Natural killer cell treated with Interleukin-12 subunit alpha and Interleukin-12 subunit beta and Interleukin-15 and Interleukin-18, amount 100 ng/mL, for 72 hours (primary cell): ENCODE results near the gene VWA3B. TPM values are rescaled to one million over a fixed set of nuclear protein-coding genes. Genes with fewer than 3 reads are reported as not detected.
"Not testable (repeated sequence)": the region's sequence is repeated elsewhere in the genome, so short reads cannot be mapped to it uniquely, and the experiment has no call there.

Source experiments
- ATAC-seq, 2 donors: fragments of 150-1000 bp; cut with Tn5 transposase in 1 of 2; sonication (Bioruptor Pico), chemical (Tn5 transposase) in 1 of 2; 2 replicates each; pipeline ENCODE4 v1.10.0; 2021
- DNase-seq: peaks from one replicate; pipeline ENCODE4 v3.0.0; 2022; ENCODE audit warnings: low spot score
- H3K27ac Mint-ChIP-seq, 2 donors: 1 replicate in 1 of 2; 2 replicates in 1 of 2; pipeline ENCODE4 v1.8.0; 2022; ENCODE audit warnings: mixed read lengths in 2 of 2, mild to moderate bottlenecking in 1 of 2, moderate library complexity in 1 of 2
- H3K27me3 Mint-ChIP-seq, 2 donors: 1 replicate in 1 of 2; 2 replicates in 1 of 2; pipeline ENCODE4 v1.8.0; 2022; ENCODE audit warnings: mixed read lengths in 2 of 2
- H3K36me3 Mint-ChIP-seq: one replicate; pipeline ENCODE4 v1.8.0; 2022; ENCODE audit warnings: mixed read lengths
- H3K4me1 Mint-ChIP-seq, 2 donors: 1 replicate in 1 of 2; 2 replicates in 1 of 2; pipeline ENCODE4 v1.8.0; 2022; ENCODE audit warnings: low read depth in 2 of 2, mixed read lengths in 2 of 2, mild to moderate bottlenecking in 1 of 2
- H3K4me3 Mint-ChIP-seq: one replicate; pipeline ENCODE4 v1.8.0; 2022; ENCODE audit warnings: mixed read lengths
- H3K9me3 Mint-ChIP-seq: 2 replicates; pipeline ENCODE4 v1.8.0; 2022; ENCODE audit warnings: mixed read lengths
- total RNA-seq, 2 donors: library from RNA; stranded (reverse); gene quantifications; one replicate each; pipeline ENCODE4 v1.2.3, GENCODE V29; 2022

VWA3B gene
- total RNA-seq, 2 donors from 2014 or later = not detected

DNA sequence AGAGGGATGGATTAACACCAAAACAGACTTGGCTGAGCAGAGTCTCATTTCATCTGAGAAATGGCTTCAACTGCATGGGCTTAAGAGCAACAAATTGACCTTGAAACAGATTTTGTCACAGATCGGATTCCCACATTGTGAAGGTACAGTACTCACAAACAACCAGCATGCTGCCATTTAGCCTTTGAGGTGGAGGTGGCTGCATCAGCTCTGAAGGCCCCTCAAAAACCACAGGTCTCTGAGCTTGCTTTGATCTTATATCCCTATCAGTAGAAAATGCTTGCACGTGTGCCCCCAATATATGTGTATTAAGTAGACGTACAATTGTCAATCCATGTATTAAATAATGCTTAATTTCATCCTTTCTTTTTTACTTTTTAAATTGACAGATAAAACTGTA lies 6.2 kb downstream of the VWA3B start:
- DNase-seq (no peak), ATAC-seq (no peak)
- Mint-ChIP-seq H3K27me3 (peaks cover 20 to 33% of the 10 kb centered on the region in 2 donors), H3K36me3 (peaks cover 13% of the 10 kb centered on the region), H3K4me1 (peaks cover 0 to 4% of the 10 kb centered on the region in 2 donors), H3K4me3 (no peak overlapping the region), H3K27ac (no peak overlapping the region), H3K9me3 (peaks cover 3% of the 10 kb centered on the region)

DNA sequence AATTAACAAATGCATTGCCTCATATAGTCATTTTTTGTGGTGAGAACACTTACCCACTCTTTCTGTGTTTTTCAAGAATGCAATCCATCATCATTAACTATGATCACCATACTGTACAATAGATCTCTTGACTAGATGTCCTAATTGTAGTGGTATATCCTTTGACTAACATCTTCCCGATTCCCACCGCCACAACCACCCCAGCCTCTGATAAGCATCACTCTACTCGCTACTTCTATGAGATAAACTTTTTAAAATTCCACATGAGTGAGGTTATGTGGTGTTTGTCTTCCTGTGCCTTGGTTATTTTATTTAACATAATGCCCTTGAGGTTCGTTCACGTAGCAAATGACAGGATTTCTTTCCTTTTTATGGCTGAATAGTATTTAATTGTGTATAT lies 6.6 kb downstream of the VWA3B start:
- H3K4me1 Mint-ChIP-seq = no peaks in the 10 kb centered on the region
- H3K4me3 Mint-ChIP-seq = no peak overlapping the region

DNA sequence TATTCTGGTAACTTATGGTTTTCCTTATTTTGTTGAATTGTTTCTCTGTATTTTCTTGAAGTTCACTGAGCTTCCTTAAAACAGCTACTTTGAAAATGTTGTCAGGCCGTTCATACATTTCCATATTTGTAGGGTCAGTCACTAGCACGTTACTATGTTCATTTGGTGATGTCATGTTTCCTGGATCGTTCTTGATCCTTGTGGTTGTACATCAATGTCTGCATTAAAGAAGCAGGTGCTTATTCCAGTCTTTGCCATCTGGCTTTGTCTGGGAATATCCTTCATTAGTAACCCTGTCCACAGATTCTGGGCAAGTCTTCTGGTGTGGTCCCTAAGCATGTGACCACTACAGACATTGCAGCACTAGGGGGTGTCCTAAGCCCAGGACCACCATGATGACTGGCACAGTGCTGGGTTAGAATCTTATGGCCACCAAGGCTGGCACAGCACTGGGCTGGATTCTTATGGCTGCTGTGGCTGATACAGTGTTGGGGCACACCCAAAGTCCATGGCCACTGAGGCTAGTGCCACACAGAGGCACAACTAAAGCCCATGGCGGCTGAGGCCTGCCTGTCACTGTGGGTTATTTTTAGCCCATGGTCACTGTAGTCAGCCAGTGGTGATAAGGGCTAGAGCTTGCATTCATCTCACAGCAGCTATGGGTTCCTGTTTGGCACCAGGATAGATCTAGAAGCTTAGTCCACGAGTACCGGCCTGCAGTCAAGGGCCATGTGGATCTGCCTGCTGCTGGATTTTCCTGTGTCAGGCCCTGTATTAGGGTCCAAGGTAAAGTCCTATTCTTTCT lies 13.2 kb downstream of the VWA3B start:
- Mint-ChIP-seq H3K4me1 (no peaks in the 10 kb centered on the region), H3K36me3 (peaks cover 26% of the 10 kb centered on the region), H3K4me3 (no peak overlapping the region), H3K27me3 (peaks cover 17 to 19% of the 10 kb centered on the region in 2 donors), H3K27ac (no peak overlapping the region), H3K9me3 (peaks cover 6% of the 10 kb centered on the region)
- no peak for DNase-seq
- ATAC-seq = no peak

More for the DNA sequence above, 6.6 kb downstream of the VWA3B start:
- DNase-seq (no peak), ATAC-seq (no peak)
- no peak overlapping the region for H3K27ac Mint-ChIP-seq
- peaks cover 17 to 30% of the 10 kb centered on the region in 2 donors for H3K27me3 Mint-ChIP-seq
- H3K36me3 Mint-ChIP-seq = peaks cover 13% of the 10 kb centered on the region
- peaks cover 3% of the 10 kb centered on the region for H3K9me3 Mint-ChIP-seq

DNA sequence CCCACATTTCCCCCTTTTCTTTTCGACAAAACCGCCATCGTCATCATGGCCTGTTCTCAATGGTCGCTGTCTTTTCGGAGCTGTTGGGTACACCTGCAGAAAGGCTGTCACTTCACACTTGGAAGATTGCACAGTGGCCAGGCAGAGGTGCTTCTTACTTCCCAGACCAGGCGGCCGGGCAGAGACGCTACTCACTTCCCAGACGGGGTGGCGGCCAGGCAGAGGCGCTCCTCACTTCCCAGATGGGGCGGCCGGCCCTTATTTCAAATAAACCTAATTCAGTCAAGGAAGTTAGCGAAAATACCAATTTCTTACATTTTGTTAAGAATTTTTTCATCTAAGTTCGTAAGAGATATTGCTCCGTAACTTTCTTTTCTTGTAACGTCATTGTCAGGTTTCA lies 15.3 kb downstream of the VWA3B start:
- DNase-seq, ATAC-seq, H3K4me1 Mint-ChIP-seq, H3K4me3 Mint-ChIP-seq, H3K9me3 Mint-ChIP-seq, H3K27ac Mint-ChIP-seq: not testable (repeated sequence)
- Mint-ChIP-seq H3K27me3 (peaks cover 11 to 12% of the 10 kb centered on the region in 2 donors), H3K36me3 (peaks cover 13% of the 10 kb centered on the region)

DNA sequence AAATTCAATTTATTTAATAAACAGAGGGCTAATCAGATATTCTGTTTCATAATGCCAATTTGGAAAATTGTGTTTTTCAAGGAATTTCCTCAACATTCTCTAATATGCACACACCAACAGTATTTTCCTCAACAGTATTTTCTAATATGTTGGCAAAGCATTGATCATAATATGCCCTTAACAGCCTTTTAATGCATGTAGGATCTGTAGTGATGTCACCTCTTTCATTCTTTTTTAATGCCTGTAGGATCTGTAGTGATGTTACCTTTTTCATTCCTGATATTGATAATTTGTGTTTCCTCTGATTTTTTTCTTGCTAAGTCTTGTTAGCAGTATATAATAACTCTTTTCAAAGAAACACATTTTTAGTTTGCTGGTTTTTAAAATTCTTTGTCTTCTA lies 15.9 kb downstream of the VWA3B start:
- no peak overlapping the region for H3K4me3 Mint-ChIP-seq
- ATAC-seq = no peak
- peaks cover 13% of the 10 kb centered on the region for H3K36me3 Mint-ChIP-seq

DNA sequence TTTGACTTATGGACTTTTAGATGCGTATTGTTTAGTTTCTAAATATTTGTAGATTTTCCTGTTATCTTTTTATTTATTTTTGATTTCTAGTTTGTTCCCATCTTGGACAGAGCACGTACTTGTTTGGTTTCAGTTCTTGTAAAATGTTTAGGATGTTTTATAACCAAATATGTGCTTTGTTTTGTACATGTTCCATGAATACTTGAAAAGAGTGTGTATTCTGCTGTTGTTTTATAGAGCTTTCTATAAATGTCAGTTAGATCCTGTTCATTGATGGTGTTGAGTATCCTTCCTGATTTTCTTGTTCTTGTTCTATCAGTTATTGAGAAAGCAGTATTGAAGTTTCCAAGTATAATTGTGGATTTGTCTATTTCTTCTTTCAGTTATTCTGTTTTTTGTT lies 21.1 kb downstream of the VWA3B start:
- DNase-seq (no peak), ATAC-seq (no peak)
- Mint-ChIP-seq H3K27ac (no peak overlapping the region), H3K36me3 (peaks cover 27% of the 10 kb centered on the region), H3K4me1 (no peaks in the 10 kb centered on the region), H3K9me3 (peaks cover 9% of the 10 kb centered on the region), H3K4me3 (no peak overlapping the region), H3K27me3 (peaks cover 27 to 50% of the 10 kb centered on the region in 2 donors)

More for the DNA sequence above, 15.9 kb downstream of the VWA3B start:
- Mint-ChIP-seq H3K9me3 (peaks cover 3% of the 10 kb centered on the region), H3K4me1 (no peaks in the 10 kb centered on the region), H3K27me3 (peaks cover 8 to 17% of the 10 kb centered on the region in 2 donors), H3K27ac (no peak overlapping the region)
- no peak for DNase-seq

DNA sequence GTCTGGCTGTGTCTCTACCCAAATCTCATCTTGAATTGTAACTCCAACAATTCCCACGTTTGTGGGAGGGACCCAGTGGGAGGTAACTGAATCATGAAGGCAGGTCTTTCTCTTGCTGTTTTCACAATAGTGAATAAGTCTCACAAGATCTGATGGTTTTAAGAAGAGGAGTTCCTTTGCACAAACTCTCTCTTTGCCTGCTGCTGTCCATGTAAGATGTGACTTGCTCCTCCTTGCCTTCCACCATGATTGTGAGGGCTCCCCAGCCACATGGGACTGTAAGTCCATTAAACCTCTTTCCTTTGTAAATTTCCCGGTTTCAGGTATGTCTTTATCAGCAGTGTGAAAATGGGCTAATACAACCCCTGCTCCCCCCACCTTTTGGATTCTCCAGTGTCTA lies 23.8 kb downstream of the VWA3B start:
- Mint-ChIP-seq H3K4me3 (no peak overlapping the region), H3K4me1 (no peaks in the 10 kb centered on the region), H3K9me3 (peaks cover 6% of the 10 kb centered on the region), H3K27me3 (peaks cover 34 to 62% of the 10 kb centered on the region in 2 donors), H3K27ac (no peak overlapping the region), H3K36me3 (peaks cover 28% of the 10 kb centered on the region)
- no peak for ATAC-seq
- no peak for DNase-seq

DNA sequence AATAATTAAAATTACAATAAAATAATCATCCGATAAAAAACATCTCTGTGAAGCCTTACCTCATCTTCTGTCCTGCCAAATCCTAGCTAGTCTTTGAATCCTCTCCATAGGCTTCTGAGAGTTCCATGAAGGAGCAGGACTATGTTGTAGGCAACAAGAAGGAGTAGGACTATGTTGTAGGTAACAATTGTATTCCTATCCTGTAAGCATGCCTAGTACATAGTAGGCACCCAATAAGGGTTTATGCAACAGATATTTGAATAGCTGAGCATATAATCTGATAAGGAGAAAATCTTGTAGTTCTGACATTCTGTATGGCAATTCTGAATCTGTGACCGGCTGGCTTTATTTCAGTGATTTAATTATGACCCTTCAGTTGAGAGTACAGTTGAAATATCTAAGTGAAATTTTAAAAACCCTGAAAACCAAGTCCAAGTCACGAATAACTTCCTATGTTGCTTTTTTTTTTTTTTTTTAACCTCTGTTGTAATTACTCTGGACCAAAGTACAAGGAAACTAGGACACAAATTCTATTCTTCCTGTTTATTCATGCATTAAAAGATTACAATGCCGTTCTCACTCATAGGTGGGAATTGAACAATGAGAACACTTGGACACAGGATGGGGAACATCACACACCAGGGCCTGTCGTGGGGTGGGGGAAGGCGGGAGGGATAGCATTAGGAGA lies 27.8 kb downstream of the VWA3B start:
- H3K4me1 Mint-ChIP-seq = no peaks in the 10 kb centered on the region
- H3K36me3 Mint-ChIP-seq = peaks cover 28% of the 10 kb centered on the region
- no peak overlapping the region for H3K4me3 Mint-ChIP-seq
- H3K27me3 Mint-ChIP-seq = peaks cover 32 to 53% of the 10 kb centered on the region in 2 donors
- DNase-seq = no peak
- ATAC-seq = no peak
- H3K27ac Mint-ChIP-seq = no peak overlapping the region
- H3K9me3 Mint-ChIP-seq = peaks cover 6% of the 10 kb centered on the region

DNA sequence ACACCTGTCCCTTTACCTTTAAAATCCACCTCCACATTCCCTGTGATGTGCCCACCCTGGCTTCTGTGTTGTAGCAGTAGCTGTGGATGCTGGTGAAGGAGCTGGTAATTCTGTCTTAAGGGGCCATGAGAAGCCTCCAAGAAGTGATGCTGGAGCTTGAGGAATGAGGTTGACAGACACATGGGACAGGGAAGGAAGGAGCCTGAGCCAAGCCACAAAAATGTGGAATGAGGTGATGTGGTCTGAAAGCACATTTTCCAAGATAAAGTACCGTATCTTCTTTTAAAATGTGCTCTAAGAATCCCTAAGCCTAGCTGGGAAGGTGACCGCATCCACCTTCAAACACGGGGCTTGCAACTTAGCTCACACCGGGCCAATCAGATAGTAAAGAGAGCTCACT lies 31.2 kb downstream of the VWA3B start:
- H3K9me3 Mint-ChIP-seq = no peaks in the 10 kb centered on the region
- H3K27ac Mint-ChIP-seq = no peak overlapping the region
- no peak overlapping the region for H3K4me3 Mint-ChIP-seq
- peaks cover 14 to 27% of the 10 kb centered on the region in 2 donors for H3K27me3 Mint-ChIP-seq
- ATAC-seq (no peak), DNase-seq (no peak)
- H3K36me3 Mint-ChIP-seq = peaks cover 1% of the 10 kb centered on the region
- peaks cover 0 to 2% of the 10 kb centered on the region in 2 donors for H3K4me1 Mint-ChIP-seq

DNA sequence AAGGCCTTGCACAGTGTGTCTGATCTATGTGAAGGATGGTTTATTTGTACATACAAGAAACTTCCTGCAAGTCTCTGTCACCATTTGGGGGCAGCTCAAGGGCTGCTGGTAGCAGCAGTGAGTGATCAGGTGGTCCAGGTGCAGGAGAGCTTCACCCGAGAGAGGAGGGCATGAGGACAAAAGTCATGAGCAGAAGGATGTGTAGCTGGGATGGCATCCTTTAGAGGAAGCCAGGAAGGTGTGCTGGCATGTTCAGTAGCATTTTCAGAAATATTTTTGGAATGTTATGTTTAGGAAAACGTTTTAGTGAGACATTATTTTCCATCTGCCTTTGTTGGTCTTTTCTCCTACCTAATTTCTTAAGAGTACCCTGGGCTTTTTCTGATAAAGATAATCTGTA lies 31.9 kb downstream of the VWA3B start:
- Mint-ChIP-seq H3K27ac (no peak overlapping the region), H3K4me1 (peaks cover 0 to 6% of the 10 kb centered on the region in 2 donors), H3K36me3 (no peaks in the 10 kb centered on the region), H3K4me3 (no peak overlapping the region), H3K9me3 (no peaks in the 10 kb centered on the region), H3K27me3 (peaks cover 12 to 27% of the 10 kb centered on the region in 2 donors)
- DNase-seq (no peak), ATAC-seq (no peak)

DNA sequence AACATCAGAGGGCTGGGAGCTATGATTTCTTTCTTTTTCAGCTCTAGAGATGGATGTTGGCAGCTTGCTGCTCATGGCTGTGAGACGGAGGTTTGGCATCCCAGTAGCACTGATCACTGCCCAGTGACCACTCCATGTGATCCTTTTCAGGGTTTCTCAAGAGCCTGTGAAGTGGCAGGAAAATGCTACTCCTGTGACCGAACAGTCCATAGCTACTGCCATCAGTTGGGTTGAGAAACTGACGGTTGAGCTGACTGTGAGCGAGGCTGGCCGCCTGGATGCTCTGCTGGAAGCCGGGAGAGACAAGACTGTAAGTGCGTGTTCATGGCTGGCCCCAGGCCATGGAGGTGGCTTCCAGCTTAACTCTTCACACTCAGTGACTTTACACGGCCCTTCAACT lies 34.2 kb downstream of the VWA3B start:
- no peaks in the 10 kb centered on the region for H3K36me3 Mint-ChIP-seq
- H3K27ac Mint-ChIP-seq = no peak overlapping the region
- DNase-seq = no peak
- H3K9me3 Mint-ChIP-seq = no peaks in the 10 kb centered on the region
- peaks cover 0 to 6% of the 10 kb centered on the region in 2 donors for H3K4me1 Mint-ChIP-seq
- H3K27me3 Mint-ChIP-seq = peaks cover 16 to 29% of the 10 kb centered on the region in 2 donors
- ATAC-seq = no peak
- H3K4me3 Mint-ChIP-seq = no peak overlapping the region

DNA sequence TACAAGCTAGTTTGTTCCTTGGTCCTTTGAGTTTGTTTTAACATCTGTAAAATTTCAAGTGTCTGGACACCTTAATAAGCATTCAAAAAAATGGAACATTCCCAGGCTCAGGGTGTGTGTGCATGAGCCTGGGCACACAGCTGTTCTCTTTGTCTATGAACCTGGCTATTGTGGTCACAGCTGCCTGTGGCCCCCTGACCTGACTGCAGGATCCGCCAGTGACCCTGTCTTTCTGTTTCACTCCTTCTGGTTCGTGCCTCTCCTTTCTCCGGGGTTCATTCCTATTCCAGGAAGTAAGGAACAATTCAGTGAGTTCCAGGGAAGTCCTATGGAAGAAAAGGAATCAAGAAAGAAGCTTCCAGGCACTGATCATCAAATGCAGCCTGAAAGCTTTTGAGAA lies 35.6 kb downstream of the VWA3B start:
- H3K27ac Mint-ChIP-seq = no peak overlapping the region
- peaks cover 16 to 22% of the 10 kb centered on the region in 2 donors for H3K27me3 Mint-ChIP-seq
- ATAC-seq (no peak), DNase-seq (no peak)
- H3K9me3 Mint-ChIP-seq = no peaks in the 10 kb centered on the region
- H3K4me1 Mint-ChIP-seq = peaks cover 0 to 6% of the 10 kb centered on the region in 2 donors
- H3K36me3 Mint-ChIP-seq = no peaks in the 10 kb centered on the region
- no peak overlapping the region for H3K4me3 Mint-ChIP-seq

DNA sequence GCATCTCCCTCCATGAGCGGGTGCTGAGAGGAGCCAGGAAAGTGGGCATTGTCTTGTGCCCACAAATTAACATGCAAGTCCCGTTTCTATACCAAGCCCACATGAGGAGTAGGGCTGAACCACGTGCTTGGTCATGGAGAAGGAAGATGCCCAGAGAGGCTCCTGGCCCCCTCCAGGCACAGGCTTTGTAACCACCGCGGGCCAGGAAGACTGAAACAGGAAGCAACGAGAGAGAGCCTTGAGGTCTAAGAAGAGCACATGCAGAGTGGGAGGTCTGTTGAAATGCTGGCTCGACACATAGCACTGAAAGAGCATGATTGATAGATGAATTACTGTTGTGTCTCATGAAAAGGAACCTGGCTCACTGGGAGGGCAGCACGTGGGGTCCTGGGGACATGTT lies 36.3 kb downstream of the VWA3B start:
- Mint-ChIP-seq H3K27me3 (peaks cover 14 to 22% of the 10 kb centered on the region in 2 donors), H3K4me1 (peaks cover 0 to 6% of the 10 kb centered on the region in 2 donors), H3K36me3 (no peaks in the 10 kb centered on the region), H3K4me3 (no peak overlapping the region), H3K27ac (no peak overlapping the region), H3K9me3 (no peaks in the 10 kb centered on the region)
- ATAC-seq (peak in 1 of 2 donors; percentile 31), DNase-seq (no peak)

DNA sequence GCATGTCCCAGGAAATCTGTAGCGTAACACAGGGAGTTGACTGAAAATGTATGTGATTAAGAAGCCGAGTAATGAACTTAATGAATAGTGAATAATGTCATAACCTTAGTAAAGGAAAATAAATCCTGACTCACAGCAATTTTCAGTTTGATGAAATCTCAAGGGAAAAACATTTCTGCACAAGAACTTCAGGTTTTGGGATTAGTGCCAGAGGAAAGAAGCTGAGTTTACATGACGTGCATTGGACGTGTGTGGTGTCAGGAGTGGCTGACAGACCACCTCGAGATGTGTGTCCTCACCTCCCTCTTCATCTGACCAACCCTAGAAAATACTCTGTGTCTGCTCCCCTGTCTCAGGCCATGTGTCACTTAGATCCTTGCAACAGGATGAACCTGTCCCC lies 39.1 kb downstream of the VWA3B start:
- Mint-ChIP-seq H3K36me3 (no peaks in the 10 kb centered on the region), H3K4me1 (peaks cover 0 to 6% of the 10 kb centered on the region in 2 donors), H3K27ac (no peak overlapping the region), H3K4me3 (no peak overlapping the region), H3K9me3 (no peaks in the 10 kb centered on the region), H3K27me3 (peaks cover 22 to 28% of the 10 kb centered on the region in 2 donors)
- ATAC-seq (no peak), DNase-seq (no peak)
